ENCODE results near the gene TTC24. TPM values are rescaled to one million over a fixed set of nuclear protein-coding genes. Genes with fewer than 3 reads are reported as not detected.

The TTC24 gene
- total RNA-seq, 2 donors from 2014 or later = not detected

GRCh38 chr1:156632355-156632754 lies 52.8 kb downstream of the TTC24 start:
- Histone ChIP-seq H3K36me3 (no peaks in the 10 kb centered on the region), H3K27ac (no peak overlapping the region), H3K4me1 (ENCODE audit: control insufficient read depth in 1 of 2, low read depth in 2 of 2) (no peaks in the 10 kb centered on the region), H3K9me3 (no peaks in the 10 kb centered on the region), H3K27me3 (replicated peaks; ENCODE audit: insufficient read depth) (no peaks in the 10 kb centered on the region), H3K4me3 (no peak overlapping the region)
- no peak for ATAC-seq (ENCODE audit: insufficient number of reproducible peaks, low FRiP score, low read depth)
- DNase-seq (ENCODE audit: low spot score) = no peak
- TF ChIP-seq, protein P1, sequence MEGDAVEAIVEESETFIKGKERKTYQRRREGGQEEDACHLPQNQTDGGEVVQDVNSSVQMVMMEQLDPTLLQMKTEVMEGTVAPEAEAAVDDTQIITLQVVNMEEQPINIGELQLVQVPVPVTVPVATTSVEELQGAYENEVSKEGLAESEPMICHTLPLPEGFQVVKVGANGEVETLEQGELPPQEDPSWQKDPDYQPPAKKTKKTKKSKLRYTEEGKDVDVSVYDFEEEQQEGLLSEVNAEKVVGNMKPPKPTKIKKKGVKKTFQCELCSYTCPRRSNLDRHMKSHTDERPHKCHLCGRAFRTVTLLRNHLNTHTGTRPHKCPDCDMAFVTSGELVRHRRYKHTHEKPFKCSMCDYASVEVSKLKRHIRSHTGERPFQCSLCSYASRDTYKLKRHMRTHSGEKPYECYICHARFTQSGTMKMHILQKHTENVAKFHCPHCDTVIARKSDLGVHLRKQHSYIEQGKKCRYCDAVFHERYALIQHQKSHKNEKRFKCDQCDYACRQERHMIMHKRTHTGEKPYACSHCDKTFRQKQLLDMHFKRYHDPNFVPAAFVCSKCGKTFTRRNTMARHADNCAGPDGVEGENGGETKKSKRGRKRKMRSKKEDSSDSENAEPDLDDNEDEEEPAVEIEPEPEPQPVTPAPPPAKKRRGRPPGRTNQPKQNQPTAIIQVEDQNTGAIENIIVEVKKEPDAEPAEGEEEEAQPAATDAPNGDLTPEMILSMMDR (IDR thresholded peaks at IDR 0.05) = no peak

Other genes starting within 250 kb of the TTC24 start
- gene CCT3, start 241.4 kb upstream of the TTC24 start, total RNA-seq = 100 to 1,000 TPM; 104 to 106 TPM
- gene TSACC, start 241.2 kb upstream of the TTC24 start, total RNA-seq = not detected
- gene RHBG, start 210.5 kb upstream of the TTC24 start, total RNA-seq = not detected
- 100 to 1,000 TPM in 1 of 2 donors, 10 to 100 TPM in 1; 76.1 to 101 TPM for gene MEF2D, start 78.9 kb upstream of the TTC24 start, total RNA-seq
- 1 to 10 TPM; 2.2 to 3.5 TPM for gene IQGAP3, start 7.2 kb upstream of the TTC24 start, total RNA-seq
- 10 to 100 TPM; 38.3 to 66.5 TPM for gene NAXE, start 12.1 kb downstream of the TTC24 start, total RNA-seq
- gene GPATCH4, start 21.8 kb downstream of the TTC24 start, total RNA-seq = 10 to 100 TPM in 1 of 2 donors, 1 to 10 TPM in 1; 8.1 to 69.3 TPM
- 1 to 10 TPM in 1 of 2 donors, not detected in 1; 1.2 TPM for gene HAPLN2, start 39.7 kb downstream of the TTC24 start, total RNA-seq
- under 1 TPM; 0.54 to 0.99 TPM for gene BCAN, start 62.4 kb downstream of the TTC24 start, total RNA-seq
- 10 to 100 TPM; 30.6 to 30.9 TPM for gene NES, start 97.7 kb downstream of the TTC24 start, total RNA-seq
- 1 to 10 TPM; 1.3 to 7.0 TPM for gene CRABP2, start 125.9 kb downstream of the TTC24 start, total RNA-seq
- 10 to 100 TPM; 15.2 to 17.9 TPM for gene METTL25B, start 148.7 kb downstream of the TTC24 start, total RNA-seq
- 10 to 100 TPM; 15.0 to 19.8 TPM for gene ISG20L2, start 149.0 kb downstream of the TTC24 start, total RNA-seq
- gene MRPL24, start 161.4 kb downstream of the TTC24 start, total RNA-seq = 10 to 100 TPM; 22.6 to 35.6 TPM
- gene HDGF, start 172.0 kb downstream of the TTC24 start, total RNA-seq = 100 to 1,000 TPM in 1 of 2 donors, 10 to 100 TPM in 1; 93.5 to 118 TPM
- gene PRCC, start 187.8 kb downstream of the TTC24 start, total RNA-seq = 10 to 100 TPM; 22.9 to 34.5 TPM
- gene SH2D2A, start 237.1 kb downstream of the TTC24 start, total RNA-seq = 1 to 10 TPM in 1 of 2 donors, under 1 TPM in 1; 0.81 to 1.1 TPM